Stimulated activated CD8-positive, alpha-beta memory T cell treated with anti-CD3 and anti-CD28 coated beads, Interleukin-7, amount 100 ng/mL, for 24 hours (primary cell): ENCODE data around the gene ZMYM2.
"Not testable (repeated sequence)": the region's sequence is repeated elsewhere in the genome, so short reads cannot be mapped to it uniquely, and the experiment has no call there.

Source experiments
- DNase-seq: peaks from one replicate; pipeline ENCODE4 v3.0.0-alpha.2; 2020; ENCODE audit warnings: low read depth

The ZMYM2 gene

GRCh38 chr13:19982447-19983043 lies 24.0 kb downstream of the ZMYM2 start:
- no peak for DNase-seq

- no peak for DNase-seq
These were observed 26.1 kb downstream of the ZMYM2 start for GRCh38 chr13:19984430-19985218.

- DNase-seq: no peak
These were observed 26.7 kb downstream of the ZMYM2 start for GRCh38 chr13:19985219-19985556.

GRCh38 chr13:19991531-19991930 lies 33.0 kb downstream of the ZMYM2 start:
- DNase-seq: no peak

GRCh38 chr13:19993024-19993423 lies 34.5 kb downstream of the ZMYM2 start:
- no peak for DNase-seq

- DNase-seq: no peak
These were observed 40.4 kb downstream of the ZMYM2 start for GRCh38 chr13:19998960-19999359.

GRCh38 chr13:20000062-20000552 lies 41.6 kb downstream of the ZMYM2 start:
- DNase-seq: no peak

GRCh38 chr13:20001366-20002190 lies 43.1 kb downstream of the ZMYM2 start:
- no peak for DNase-seq

- DNase-seq: no peak
These were observed 44.3 kb downstream of the ZMYM2 start for GRCh38 chr13:20002787-20003186.

- DNase-seq: no peak
These were observed 47.7 kb downstream of the ZMYM2 start for GRCh38 chr13:20006206-20006605.

- no peak for DNase-seq
These were observed 57.2 kb downstream of the ZMYM2 start for GRCh38 chr13:20015763-20016162.

GRCh38 chr13:20016649-20017364 lies 58.3 kb downstream of the ZMYM2 start:
- DNase-seq: no peak

- DNase-seq: no peak
These were observed 58.8 kb downstream of the ZMYM2 start for GRCh38 chr13:20017365-20017711.

GRCh38 chr13:20019043-20019442 lies 60.5 kb downstream of the ZMYM2 start:
- DNase-seq: no peak

- DNase-seq: no peak
These were observed 66.2 kb downstream of the ZMYM2 start for GRCh38 chr13:20024702-20025101.

- no peak for DNase-seq
These were observed 70.4 kb downstream of the ZMYM2 start for GRCh38 chr13:20028953-20029352.

- DNase-seq: no peak
These were observed 75.0 kb downstream of the ZMYM2 start for GRCh38 chr13:20033486-20033885.

GRCh38 chr13:20035130-20035529 lies 76.6 kb downstream of the ZMYM2 start:
- DNase-seq: no peak

GRCh38 chr13:20037908-20038307 lies 79.4 kb downstream of the ZMYM2 start:
- DNase-seq: no peak

- DNase-seq: not testable (repeated sequence)
These were observed 84.1 kb downstream of the ZMYM2 start for GRCh38 chr13:20042603-20043002.

- no peak for DNase-seq
These were observed 84.8 kb downstream of the ZMYM2 start for GRCh38 chr13:20043207-20043925.

GRCh38 chr13:20044086-20044485 lies 85.6 kb downstream of the ZMYM2 start:
- no peak for DNase-seq
